Stimulated activated CD4-positive, alpha-beta T cell treated with anti-CD3 and anti-CD28 coated beads, Interleukin-1b, Interleukin-23, amount 100 ng/mL, for 48 hours (primary cell): ENCODE data around the gene SLC25A42.
"Not testable (repeated sequence)": the region's sequence is repeated elsewhere in the genome, so short reads cannot be mapped to it uniquely, and the experiment has no call there.

Experiments used
- DNase-seq: peaks from one replicate; pipeline ENCODE4 v3.0.0-alpha.2; 2020

SLC25A42 gene

DNA sequence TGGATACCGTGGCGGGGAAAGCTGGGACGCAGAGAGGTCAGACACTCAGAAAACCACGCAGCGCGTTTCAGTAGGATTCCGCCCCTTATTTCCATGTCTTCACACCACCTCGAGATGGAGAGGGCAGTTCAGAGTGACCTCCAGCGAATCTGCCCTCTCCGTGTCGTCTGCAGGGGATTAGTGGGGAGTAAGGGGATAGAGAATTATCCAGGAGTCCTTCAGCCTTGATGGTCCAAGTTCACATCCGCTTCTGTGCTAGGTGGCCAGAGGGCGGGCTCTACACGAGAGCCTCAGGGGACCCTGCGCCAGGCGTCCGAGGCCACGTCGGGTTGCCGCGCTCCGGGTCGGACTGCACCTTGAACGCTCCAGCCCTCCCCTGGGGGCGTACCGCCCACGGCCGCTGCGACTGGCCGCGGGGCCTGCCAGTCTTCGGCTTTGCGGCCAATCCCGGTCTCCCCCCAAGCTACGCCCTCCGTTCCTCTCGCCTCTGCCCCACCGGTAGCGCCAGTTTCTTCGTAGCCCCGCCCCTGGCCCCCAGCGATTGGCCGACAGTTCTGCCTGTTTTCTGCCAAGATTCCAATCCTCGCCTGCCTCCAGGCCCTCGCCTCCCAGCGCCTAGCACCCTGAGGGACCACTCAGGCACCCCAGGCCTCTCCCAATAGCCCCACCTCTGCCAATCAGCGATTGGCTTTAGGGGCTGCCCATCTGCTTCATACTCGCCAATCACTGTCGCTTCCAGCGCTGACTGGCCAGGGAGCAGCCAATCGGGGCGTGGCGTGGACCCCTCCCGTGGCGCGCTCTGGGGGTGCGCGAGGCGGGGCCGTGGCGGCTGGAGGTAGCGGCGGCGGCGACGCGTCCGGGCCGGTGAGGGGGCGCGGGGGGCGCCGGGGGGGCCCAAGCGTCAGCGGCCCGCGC lies at the start of gene SLC25A42:
TSS of gene SLC25A42 (plus strand) at position 812 of the 915 bp plus-strand sequence. CDS start 32,131 bp downstream, outside the sequence.
- peak; percentile 99 for DNase-seq

DNA sequence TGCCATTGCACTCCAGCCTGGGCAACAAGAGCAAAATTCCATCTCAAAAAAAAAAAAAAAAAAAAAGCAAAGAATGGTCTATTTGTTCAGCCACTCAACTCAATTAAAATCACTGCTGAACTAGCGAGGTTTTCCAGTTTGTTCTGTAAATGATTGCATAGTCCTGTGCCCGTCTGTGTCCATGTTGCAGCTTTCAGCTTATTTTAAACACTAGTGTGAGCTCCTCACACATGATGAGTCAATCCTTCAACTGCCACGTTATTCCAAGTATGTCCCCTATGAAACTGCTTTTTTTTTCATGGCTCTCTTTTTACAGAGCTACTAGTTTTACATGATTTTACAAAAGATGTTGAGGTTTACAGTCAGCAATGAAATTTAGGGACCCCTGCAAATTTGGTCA lies 42.7 kb upstream of the SLC25A42 start:
- DNase-seq, result no peak

DNA sequence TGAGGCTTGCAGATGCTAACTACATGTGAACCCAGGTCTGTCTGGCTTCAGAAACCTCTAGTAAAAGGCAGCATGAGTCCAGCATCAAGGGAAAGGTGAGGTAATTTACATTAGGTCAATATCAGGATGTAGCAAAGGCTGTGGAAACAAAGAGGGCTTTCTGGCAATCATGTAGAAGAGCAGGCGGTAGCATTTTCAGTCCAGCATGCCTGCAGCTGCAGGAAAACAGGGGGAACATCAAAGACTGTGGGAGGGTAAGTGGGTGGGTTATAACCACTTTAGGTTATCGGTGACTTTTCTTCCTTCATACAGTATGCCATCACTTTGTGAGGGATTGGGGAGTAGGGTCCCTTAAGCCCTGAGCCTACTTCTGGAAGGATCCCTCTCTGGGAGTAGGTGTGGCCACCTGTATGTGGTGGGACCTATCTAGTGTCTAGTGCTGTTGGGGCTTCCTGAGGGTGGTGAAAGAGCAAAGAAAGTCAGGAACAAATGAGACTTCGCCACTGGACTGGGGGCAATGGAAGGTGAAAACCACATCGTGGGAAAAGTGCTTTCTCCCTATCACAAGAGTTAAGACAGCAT lies 41.3 kb upstream of the SLC25A42 start:
- no peak for DNase-seq

- DNase-seq, result not testable (repeated sequence)
Measured at GRCh38 chr19:19023376-19023775, 40.4 kb upstream of the SLC25A42 start.

DNA sequence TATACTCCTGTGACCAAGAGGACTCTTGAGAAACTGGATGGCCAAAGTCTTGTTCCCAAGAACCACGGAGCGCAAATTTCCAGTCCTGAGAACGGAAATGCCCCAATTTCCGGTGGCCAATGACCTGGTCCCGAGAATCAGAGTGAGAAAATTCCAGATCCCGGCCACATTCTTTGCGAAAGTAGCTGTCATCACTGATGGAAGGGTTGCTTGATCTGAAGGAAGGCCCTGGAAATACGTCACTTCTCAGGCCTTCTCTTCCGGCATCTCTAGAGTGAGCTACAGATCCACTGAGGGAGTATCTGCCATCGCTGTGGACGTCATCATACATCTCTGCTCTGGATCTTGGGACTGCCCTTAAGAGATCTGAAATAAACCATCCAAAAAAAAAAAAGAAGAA lies 37.9 kb upstream of the SLC25A42 start:
- no peak for DNase-seq

DNA sequence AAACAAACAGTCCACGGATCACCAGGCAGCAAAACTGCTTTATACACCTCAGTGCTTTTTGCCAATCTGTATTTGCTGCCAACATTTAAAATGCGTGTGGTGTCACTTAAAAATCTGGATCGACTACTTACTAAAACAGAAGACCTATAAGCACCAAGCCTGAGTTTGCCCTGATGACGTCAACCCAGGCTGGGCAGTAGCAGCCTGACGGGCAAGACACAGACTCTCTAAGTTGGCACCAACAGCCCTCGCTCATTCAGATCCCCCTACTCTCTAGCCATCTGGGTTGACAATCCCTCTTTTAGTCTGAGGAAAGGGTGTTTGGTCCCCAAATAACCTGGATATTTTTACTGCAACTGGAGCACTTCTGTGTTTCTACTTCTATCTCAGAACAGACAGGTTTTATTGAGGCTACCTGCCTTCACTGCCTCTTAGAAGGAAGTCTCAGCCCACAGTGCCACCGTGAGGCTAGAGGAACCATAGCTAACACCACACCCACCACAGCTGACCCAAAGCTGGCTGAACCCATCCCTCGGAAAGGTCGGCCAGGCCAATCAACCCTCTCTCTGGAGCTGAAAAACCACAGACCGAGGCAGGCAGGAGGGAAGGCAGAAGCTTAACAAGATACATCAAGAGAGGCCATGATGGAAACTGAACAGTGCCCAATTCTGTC lies 37.4 kb upstream of the SLC25A42 start:
- DNase-seq, result no peak

DNA sequence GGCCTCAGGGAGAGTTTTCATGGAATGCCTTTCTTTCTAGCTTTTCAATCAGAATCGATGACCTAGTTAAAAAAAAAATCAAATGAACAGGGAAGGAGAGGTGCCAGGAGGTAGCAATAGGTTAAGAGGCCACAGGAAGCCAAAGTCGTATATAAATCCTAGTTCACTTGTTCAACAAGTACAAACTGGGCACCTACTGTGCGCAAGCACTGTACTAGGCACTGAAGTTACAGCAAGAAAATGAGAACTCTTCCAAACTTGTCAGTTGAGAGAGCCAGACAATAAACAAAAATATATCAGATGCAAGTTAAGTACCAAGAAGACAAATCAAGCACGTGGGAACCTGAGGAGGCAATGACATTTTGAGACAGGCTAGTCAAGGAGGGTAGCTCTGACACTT lies 36.6 kb upstream of the SLC25A42 start:
- DNase-seq, result no peak

GRCh38 chr19:19028526-19028925 lies 35.3 kb upstream of the SLC25A42 start:
- DNase-seq, result no peak

DNA sequence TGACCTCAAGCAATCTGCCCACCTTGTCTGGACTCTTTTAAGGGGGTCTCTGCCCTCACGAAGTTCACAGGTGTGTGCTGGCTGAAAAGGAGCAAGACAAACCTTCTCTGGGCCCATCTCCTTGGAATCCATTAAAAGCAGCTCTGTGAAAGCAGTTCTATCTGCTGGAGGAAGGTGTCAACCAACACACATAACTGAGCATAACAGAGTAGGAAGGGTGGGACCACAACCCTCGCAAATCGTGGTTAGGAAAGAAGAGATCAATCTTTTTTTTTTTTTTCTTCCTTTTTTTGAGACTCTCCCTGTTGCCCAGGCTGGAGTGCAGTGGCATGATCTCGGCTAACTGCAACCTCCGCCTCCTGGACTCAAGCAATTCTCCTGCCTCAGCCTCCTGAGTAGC lies 31.9 kb upstream of the SLC25A42 start:
- no peak for DNase-seq

GRCh38 chr19:19032420-19033175 lies 31.2 kb upstream of the SLC25A42 start:
- DNase-seq, result peak; percentile 89

DNA sequence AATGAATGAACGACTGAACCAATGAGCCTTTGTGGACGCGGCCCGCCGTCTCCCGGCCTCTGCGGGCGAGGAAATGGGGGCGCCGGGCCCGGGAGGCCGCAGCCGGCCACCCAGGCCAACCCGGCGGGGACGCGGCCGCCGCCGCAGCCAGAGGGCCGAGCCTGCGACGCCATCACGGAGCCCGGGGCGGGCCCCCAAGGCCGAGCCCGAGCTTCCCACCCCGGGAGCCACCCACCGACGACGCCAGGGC lies 30.7 kb upstream of the SLC25A42 start:
- no peak for DNase-seq

DNA sequence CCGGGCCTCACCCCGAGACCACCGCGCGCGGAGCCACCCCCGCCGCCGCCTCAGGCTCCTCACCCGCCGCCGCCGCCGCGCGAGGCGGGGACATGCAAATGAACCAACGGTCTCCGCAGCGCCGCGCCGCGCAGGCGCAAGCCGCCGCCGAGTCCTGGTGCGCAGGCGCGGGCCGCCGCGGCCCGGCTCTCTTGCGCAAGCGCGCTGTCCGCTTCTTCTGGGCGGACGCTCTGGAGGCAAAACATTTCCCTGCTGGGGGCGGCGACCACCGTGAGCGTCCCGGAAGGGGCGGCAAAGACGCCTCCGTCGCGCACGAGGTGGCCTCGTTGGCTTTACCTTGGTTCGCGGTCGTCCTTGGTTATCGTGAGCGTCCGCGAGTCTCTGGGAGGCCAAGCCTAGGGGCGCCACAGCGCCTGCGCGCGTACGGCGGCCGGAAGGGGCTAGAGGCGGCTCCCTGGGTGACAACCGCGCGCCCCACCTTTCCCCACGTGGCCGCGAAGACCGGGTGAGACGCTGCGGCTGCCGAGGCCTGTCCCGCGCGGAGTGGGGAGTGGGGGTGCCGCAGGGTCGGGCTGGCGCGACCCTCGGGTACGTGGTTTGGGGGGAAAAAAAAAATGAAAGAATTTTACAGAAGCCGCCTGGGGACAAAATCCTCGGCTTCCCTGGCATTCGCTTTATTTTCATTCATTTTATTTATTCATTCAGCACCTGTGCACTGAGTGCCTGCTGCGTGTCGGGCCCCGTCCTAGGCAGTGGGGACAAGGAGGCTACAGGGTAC lies 30.2 kb upstream of the SLC25A42 start, which contains the start of the genes ARMC6 and SUGP2:
TSS of gene ARMC6 (plus strand) at position 178 of the 778 bp plus-strand sequence. CDS start 607 bp downstream, outside the sequence.
TSS of gene SUGP2 (minus strand) at position 92 of the 778 bp plus-strand sequence. CDS start 2,446 bp downstream, outside the sequence.
- peak; percentile 89 for DNase-seq

- DNase-seq, result peak; percentile 83
Measured at GRCh38 chr19:19034204-19034624, 29.6 kb upstream of the SLC25A42 start.

DNA sequence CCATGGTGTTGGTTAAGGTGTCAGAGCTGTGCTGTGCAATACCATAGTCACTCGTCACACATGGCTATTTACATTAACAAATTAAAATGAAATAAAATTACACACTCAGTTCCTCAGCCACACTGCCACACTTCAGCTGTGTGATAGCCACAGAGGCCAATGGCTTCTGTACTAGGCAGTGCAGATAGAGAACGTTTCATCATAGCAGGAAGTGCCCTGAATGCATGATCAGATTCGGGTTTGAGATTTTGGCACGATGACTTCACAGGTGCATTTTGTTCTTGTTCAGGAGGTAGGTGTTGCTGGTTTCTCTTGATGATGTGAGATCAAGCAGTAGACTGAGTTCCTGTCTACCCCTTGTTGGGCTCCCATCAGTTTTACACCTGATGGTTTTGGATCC lies 23.9 kb upstream of the SLC25A42 start:
- DNase-seq, result no peak

DNA sequence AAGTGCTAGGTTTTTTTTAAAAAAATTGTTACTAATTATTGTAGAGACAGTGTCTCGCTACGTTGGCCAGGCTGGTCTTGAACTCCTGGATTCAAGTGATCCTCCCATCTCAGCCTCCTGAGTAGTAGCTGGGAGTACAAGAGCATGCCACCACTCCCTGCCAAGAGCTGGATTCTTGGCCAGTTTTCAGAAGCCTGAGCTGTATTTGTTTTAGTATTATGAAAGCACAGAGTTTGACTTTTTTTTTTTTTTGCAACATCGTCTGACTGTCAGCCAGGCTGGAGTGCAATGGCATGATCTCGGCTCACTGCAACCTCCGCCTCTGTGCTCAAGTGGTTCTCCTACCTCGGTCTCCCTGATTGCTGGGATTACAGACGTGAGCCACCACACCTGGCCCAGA lies 23.4 kb upstream of the SLC25A42 start:
- no peak for DNase-seq

GRCh38 chr19:19042732-19043280 lies 21.0 kb upstream of the SLC25A42 start:
- DNase-seq, result no peak

DNA sequence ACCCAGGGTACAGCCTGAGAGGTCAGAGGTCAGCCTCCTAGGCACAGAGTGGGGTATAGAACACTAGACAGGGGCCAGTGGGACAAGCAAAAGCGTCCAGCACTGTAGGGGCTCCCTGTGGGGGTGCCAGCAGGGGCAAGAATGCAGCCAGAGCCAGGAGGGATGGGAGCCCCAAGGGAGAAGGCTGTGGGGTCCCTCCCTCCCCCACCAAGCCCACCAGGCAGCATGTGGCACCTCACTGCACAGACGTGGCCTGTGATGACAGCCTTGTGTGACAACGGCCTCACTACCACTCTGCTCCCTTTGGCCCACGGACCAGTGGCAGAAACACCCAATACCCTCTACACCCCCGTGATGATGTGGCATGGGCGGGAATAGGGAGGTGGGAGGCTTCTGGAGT lies 20.3 kb upstream of the SLC25A42 start:
- no peak for DNase-seq

GRCh38 chr19:19043881-19044280 lies 19.9 kb upstream of the SLC25A42 start:
- no peak for DNase-seq

DNA sequence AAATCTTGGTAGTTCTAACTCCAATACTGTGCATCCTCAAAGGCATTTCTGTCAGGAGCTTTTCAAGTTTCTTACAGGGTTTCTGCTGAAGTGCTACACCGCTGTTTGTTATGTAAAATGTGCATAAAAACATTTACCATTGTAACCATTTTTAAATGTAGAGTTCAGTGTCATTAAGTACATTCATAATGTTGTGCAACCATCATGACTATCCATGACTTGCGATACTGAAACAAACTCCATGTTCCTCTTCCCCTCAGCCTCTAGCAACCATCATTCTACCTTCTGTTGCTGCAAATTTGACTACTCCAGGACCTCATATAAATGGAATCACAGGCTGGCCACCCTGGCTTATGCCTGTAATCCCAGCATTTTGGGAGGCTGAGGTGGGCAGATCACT lies 14.4 kb upstream of the SLC25A42 start:
- no peak for DNase-seq

DNA sequence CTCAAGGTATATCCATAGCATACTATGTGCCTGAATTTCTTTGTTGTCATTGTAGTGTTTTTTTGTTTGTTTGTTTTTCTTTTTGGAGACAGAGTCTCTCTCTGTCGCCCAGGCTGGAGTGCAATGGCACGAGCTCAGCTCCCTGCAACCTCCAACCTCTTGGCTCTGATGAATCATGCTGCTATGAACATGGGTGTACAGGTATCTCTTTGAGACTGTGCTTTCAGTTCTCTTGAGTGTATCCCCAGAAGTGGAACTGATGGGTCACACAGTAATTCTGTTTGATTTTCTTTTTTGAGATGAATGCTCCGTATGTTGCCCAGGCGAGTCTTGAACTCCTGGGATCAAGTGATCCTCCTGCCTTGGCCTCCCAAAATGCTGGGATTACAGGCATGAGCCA lies 13.7 kb upstream of the SLC25A42 start:
- DNase-seq, result no peak

DNA sequence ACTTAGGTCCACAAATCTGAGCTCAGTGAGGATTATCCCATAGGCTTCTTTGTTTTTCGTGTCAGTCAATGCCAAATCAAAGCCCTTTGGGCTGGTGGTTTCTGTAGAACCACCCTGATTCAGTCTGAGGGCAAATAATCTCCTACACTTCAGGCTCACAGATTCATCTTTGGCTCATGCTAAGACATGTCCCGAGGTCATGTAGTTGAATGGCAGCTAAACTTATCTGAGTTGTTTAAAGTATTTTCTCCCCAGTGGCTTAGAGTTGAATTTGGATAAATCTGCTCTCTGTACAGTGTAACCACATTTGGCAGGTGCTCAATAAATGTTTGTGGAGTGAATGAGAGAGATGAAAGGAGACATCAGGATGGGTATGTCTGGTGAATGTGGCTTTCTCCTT lies 13.1 kb upstream of the SLC25A42 start:
- no peak for DNase-seq
